ENCODE measurements around the gene VPS13C. TPM values are rescaled to one million over a fixed set of nuclear protein-coding genes. Genes with fewer than 3 reads are reported as not detected.

VPS13C gene
- total RNA-seq, 2 experiments from 2014 or later = 44.6 to 52.4 TPM

DNA sequence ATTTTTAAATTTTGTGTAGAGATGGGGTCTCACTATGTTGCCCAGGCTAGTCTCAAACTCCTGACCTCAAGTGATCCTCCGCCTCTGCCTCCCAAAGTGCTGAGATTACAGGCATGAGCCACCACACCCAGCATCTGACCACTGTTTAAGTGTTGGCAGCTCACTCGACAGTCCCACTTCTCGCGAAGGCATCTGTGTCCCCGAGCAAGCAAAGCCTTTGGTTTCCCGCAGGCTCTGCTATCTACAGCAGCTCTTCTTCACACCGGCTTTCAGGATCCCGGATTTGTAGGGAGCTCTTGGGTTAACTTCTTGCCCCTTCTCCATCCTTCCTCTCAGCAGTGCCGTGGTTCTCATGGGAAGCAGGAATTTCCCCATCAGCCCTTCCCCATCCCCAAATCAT, 240.9 kb downstream of the VPS13C start:
- ChIA-PET POLR2A (no interaction called here), CTCF (no interaction called here)
- H3K36me3 Mint-ChIP-seq = no peaks in the 10 kb centered on the region
- no peak overlapping the region for H3K4me3 Mint-ChIP-seq
- no peaks in the 10 kb centered on the region for H3K4me1 Mint-ChIP-seq (ENCODE audit: low read depth)
- H3K27ac Mint-ChIP-seq = no peak overlapping the region
- peaks cover 11% of the 10 kb centered on the region for H3K27me3 Mint-ChIP-seq
- intact Hi-C loops (cut with micrococcal nuclease) = no loop called here
- H3K9me3 Mint-ChIP-seq = no peaks in the 10 kb centered on the region
- no peak for DNase-seq

DNA sequence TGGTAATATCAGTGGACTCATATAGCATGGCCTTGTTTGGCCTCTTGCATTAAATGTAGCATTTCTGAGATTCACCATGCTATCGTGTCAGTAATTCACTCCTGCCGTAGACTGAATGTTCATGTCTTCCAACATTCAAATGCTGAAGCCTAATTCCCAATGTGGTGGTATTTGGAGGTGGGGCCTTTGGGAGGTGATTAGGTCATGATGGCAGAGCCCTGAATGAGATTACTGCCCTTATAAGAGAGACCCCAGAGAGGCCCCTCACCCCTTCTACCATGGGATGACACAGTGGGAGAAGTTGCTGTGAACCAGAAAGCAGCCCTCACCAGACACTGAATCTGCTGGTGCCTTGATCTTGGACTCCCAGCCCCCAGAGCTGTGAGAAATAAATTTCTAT, 241.4 kb downstream of the VPS13C start:
- H3K4me3 Mint-ChIP-seq = no peak overlapping the region
- intact Hi-C loops (cut with micrococcal nuclease) = no loop called here
- ChIA-PET POLR2A (no interaction called here), CTCF (no interaction called here)
- DNase-seq = no peak
- no peaks in the 10 kb centered on the region for H3K4me1 Mint-ChIP-seq (ENCODE audit: low read depth)
- H3K36me3 Mint-ChIP-seq = no peaks in the 10 kb centered on the region
- no peak overlapping the region for H3K27ac Mint-ChIP-seq
- H3K9me3 Mint-ChIP-seq = no peaks in the 10 kb centered on the region
- H3K27me3 Mint-ChIP-seq = peaks cover 11% of the 10 kb centered on the region

DNA sequence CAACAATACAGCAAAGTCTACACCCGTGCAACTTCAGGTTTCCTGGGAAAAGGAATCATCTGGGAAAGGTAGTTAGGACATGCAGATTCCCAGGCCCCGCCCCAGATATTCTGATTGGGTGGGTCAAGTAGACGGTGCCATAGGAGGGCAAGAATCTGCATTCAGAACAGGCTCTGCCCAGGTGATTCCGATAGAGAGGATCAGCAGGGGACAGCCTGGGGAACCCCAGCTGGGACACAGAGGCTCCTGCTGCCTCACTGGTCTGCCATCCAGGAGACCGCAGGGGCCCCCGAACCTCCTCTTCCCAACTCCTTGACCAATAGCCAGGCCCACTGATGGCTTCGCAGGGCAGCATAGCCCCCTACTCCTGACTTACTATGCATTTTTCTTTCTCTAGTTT, 243.4 kb downstream of the VPS13C start:
- Mint-ChIP-seq H3K36me3 (no peaks in the 10 kb centered on the region), H3K27ac (no peak overlapping the region), H3K27me3 (peaks cover 10% of the 10 kb centered on the region), H3K4me1 (ENCODE audit: low read depth) (no peaks in the 10 kb centered on the region), H3K4me3 (no peak overlapping the region), H3K9me3 (no peaks in the 10 kb centered on the region)
- CTCF ChIA-PET = interaction anchor here (1.8 kb wide), 1 partner anchor 17 kb away, joined by 9 read pairs; no protein-coding TSS in a partner anchor
- intact Hi-C loops (cut with micrococcal nuclease) = no loop called here
- DNase-seq = no peak
- POLR2A ChIA-PET = no interaction called here

DNA sequence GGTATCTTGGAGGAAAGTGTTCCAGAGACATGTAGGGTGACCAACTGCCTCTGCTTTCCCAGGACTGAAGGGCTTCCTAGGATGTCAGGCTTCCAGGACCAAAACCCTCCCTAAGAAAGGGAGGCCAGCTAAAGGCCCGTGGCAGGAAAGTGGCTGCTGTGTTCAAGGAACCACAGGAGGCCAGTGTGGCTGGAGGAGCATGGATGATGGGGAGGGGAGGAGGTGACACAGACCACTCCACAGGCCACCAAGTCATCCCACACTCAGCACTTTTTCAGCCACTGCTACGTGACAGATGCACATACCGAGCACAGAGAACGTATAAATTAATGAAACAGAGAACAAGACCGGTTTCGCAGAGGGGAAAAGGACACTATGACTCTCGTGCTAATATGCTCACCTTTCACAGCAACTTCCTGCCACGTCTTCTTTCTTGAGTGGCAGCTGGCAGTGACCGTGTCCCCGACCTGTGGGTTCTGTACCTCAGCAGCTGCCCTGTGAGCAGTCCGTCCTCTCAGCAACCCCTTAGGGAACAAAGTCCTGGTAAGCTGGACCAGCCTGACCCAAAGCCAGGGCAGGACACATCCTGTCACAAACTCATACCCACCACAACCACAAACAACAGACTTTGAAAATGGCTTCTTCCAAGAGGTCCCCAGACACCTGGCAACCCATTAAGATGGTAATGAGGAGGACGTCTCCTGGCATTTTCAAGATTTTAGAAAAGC, 244.7 kb downstream of the VPS13C start:
- POLR2A ChIA-PET = no interaction called here
- intact Hi-C loops (cut with micrococcal nuclease) = no loop called here
- Mint-ChIP-seq H3K4me3 (no peak overlapping the region), H3K9me3 (no peaks in the 10 kb centered on the region), H3K4me1 (ENCODE audit: low read depth) (no peaks in the 10 kb centered on the region), H3K36me3 (no peaks in the 10 kb centered on the region), H3K27me3 (peaks cover 6% of the 10 kb centered on the region), H3K27ac (no peak overlapping the region)
- CTCF ChIA-PET = interaction anchor here (1.8 kb wide), 1 partner anchor 18 kb away, joined by 9 read pairs; no protein-coding TSS in a partner anchor
- DNase-seq = no peak

DNA sequence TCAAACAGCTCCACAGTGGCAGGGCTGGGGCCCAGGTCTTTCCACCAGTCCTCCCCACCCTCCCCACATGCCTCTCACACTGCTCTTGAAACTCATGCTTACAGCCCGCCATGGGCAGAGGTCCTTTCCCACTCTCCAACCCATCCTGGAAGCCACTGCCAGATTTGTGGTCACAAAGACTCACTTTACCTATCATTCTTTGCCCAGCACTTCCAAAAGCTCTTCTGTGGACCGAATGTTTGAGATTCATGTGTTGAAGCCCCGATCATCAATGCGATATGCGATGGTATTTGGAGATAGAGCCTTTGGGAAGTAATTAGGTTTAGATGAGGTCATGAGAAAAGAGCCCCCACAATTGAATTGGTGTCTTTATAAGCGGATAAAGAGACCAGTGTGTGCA, 247.8 kb downstream of the VPS13C start:
- Mint-ChIP-seq H3K4me1 (ENCODE audit: low read depth) (no peaks in the 10 kb centered on the region), H3K27ac (no peak overlapping the region), H3K4me3 (no peak overlapping the region), H3K27me3 (peaks cover 6% of the 10 kb centered on the region), H3K36me3 (no peaks in the 10 kb centered on the region), H3K9me3 (no peaks in the 10 kb centered on the region)
- ChIA-PET POLR2A (no interaction called here), CTCF (interaction anchor here (0.6 to 1.2 kb wide), 2 partner anchors 22 to 23 kb away, joined by 3 read pairs; no protein-coding TSS in a partner anchor)
- no peak for DNase-seq
- intact Hi-C loops (cut with micrococcal nuclease) = no loop called here

DNA sequence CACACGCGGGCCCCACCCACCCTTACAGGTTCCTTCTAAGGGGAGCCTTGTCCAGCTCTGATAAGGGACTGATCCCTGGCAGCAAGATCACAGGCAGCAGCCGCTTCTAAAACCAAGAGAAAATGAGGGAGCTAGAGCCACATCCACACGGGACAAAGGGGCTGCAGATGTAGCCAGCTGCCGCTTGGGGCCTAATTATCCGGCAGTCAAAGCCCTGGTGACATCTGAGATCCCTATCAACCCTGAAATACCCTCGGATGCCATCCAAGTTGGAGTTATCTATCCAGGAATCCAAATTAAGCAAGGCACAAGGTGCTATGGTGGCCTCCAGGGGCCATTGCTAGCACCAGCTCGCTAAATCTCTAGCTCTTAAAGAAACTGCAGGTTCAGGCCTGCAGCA, 248.3 kb downstream of the VPS13C start:
- no peak overlapping the region for H3K27ac Mint-ChIP-seq
- CTCF ChIA-PET = interaction anchor here (0.6 to 1.2 kb wide), 2 partner anchors 22 to 23 kb away, joined by 3 read pairs; no protein-coding TSS in a partner anchor
- intact Hi-C loops (cut with micrococcal nuclease) = no loop called here

DNA sequence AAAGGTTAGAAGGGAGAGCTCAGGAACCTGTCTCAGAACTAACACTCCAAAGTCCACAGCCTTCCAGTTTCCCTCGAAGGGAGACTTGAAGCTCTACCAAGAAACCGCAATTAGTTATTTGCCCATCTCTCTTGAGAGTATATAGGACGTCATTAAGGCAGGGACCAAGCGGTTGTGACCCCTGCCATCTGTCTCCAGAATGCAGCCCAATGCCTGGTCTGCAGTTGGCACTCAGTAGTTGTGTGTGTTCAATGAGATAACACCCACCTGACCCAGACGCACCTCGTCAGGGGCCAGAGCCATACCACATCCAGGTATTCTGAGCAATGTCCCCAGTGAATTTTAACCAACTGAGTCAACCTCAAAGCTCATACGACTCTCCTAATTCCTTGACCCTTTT, 251.0 kb downstream of the VPS13C start:
- Mint-ChIP-seq H3K27me3 (peaks cover 9% of the 10 kb centered on the region), H3K9me3 (no peaks in the 10 kb centered on the region), H3K4me3 (no peak overlapping the region), H3K4me1 (ENCODE audit: low read depth) (no peaks in the 10 kb centered on the region), H3K36me3 (no peaks in the 10 kb centered on the region), H3K27ac (no peak overlapping the region)
- intact Hi-C loops (cut with micrococcal nuclease) = no loop called here
- CTCF ChIA-PET = interaction anchor here (1.3 kb wide), 1 partner anchor 25 kb away, joined by 3 read pairs; no protein-coding TSS in a partner anchor
- no peak for DNase-seq
- POLR2A ChIA-PET = no interaction called here

More for the DNA sequence above, 248.3 kb downstream of the VPS13C start:
- Mint-ChIP-seq H3K9me3 (no peaks in the 10 kb centered on the region), H3K27me3 (peaks cover 6% of the 10 kb centered on the region), H3K4me1 (ENCODE audit: low read depth) (no peaks in the 10 kb centered on the region), H3K36me3 (no peaks in the 10 kb centered on the region), H3K4me3 (no peak overlapping the region)
- POLR2A ChIA-PET = no interaction called here
- no peak for DNase-seq

DNA sequence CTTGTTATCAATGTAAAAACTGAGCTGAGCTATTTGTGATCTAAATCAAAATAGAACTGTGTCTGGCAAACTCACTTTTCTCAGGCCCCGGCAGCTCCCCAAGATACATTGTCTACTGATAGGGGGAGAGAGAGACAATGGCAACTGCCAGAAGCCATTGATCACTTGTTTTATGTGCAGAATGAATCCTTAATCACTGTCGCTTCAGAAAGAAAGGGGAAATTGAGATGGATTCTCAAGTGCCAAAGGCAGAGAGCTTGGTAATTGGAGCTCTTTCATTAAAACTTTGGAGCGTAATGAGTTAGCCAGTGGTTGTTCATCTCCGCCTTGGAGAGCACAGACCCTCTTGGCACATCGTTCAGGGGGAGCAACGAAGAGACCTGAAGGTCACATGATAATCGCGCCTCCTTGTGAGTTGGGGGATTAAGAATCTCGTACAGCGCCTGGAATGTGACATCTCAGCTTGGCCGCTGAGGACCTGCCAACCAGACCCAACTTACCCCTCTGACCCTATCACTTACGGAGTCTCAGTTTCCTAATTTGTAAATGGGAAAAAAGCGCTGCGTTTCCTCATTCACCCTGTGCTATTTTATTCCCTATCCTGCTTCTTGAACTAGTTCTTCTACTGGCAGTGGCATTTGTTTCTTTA, 252.8 kb downstream of the VPS13C start:
- H3K9me3 Mint-ChIP-seq = no peaks in the 10 kb centered on the region
- intact Hi-C loops (cut with micrococcal nuclease) = no loop called here
- ChIA-PET CTCF (no interaction called here), POLR2A (no interaction called here)
- H3K27me3 Mint-ChIP-seq = peaks cover 9% of the 10 kb centered on the region
- no peak overlapping the region for H3K4me3 Mint-ChIP-seq
- H3K27ac Mint-ChIP-seq = no peak overlapping the region
- H3K36me3 Mint-ChIP-seq = no peaks in the 10 kb centered on the region
- H3K4me1 Mint-ChIP-seq (ENCODE audit: low read depth) = no peaks in the 10 kb centered on the region
- DNase-seq = no peak

Other genes starting within 250 kb of the VPS13C start
- gene C2CD4A, start 6.5 kb upstream of the VPS13C start, total RNA-seq = 1 to 10 TPM; 2.3 to 2.6 TPM
- 1 to 10 TPM; 1.5 TPM for gene C2CD4B, start 104.8 kb upstream of the VPS13C start, total RNA-seq